Esophagus muscularis mucosa (tissue), 2 donors: ENCODE measurements around the gene TAF6L.
"Not testable (repeated sequence)": the region's sequence is repeated elsewhere in the genome, so short reads cannot be mapped to it uniquely, and the experiment has no call there.

ENCODE experiments used
- POLR2A ChIP-seq: fragments of 450-650 bp; IDR thresholded peaks from one replicate; pipeline ENCODE4 v1.6.1; 2017; ENCODE audit warnings: antibody characterized with exemption, moderate library complexity, mild to moderate bottlenecking, low read depth
- POLR2AphosphoS5 ChIP-seq, 2 donors: sonication (generic); formaldehyde crosslinking; IDR thresholded peaks; one replicate each; pipeline ENCODE4 v1.6.1; 2017; ENCODE audit warnings: antibody characterized with exemption in 2 of 2

DNA sequence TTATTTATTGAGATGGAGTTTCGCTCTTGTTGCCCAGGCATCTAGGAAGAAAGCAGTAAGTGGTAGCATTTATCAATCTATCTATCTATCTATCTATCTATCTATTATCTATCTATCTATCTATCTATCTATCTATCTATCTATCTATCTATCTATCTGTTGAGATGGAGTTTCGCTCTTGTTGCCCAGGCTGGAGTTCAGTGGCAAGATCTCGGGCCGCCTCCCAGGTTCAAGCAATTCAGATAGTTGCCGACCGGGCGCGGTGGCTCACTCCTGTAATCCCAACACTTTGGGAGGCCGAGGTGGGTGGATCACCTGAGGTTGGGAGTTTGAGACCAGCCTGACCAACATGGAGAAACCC is 10.3 kb upstream of the TAF6L start:
- not testable (repeated sequence) for TF ChIP-seq POLR2A; POLR2AphosphoS5 (IDR thresholded peaks at IDR 0.05)
